H9 (cell line): ENCODE measurements around the gene RETN. TPM values are rescaled to one million over a fixed set of nuclear protein-coding genes. Genes with fewer than 3 reads are reported as not detected.
A peak's percentile ranks its signal among the peaks of the same experiment; 100 is the strongest.

ENCODE experiments used
- DNase-seq: peaks from one replicate; pipeline ENCODE4 v3.0.0-alpha.2; 2017
- H2AFZ ChIP-seq: one replicate; pipeline ENCODE4 v1.6.1; 2013; ENCODE audit warnings: mild to moderate bottlenecking, low read length, control low read depth, moderate library complexity
- H2AK5ac ChIP-seq: 2 replicates; pipeline ENCODE4 v1.6.1; 2013; ENCODE audit warnings: low read length, control low read depth, mixed read lengths; ENCODE audit not compliant: insufficient read length
- H2BK120ac ChIP-seq: one replicate; pipeline ENCODE4 v1.6.1; 2013; ENCODE audit warnings: low read depth, mild to moderate bottlenecking, low read length, control low read depth, inconsistent platforms; ENCODE audit not compliant: poor library complexity, severe bottlenecking
- H2BK12ac ChIP-seq: 2 replicates; pipeline ENCODE4 v1.6.1; 2013; ENCODE audit warnings: low read length, control low read depth, mixed read lengths, low read depth; ENCODE audit not compliant: insufficient read length
- H2BK15ac ChIP-seq: 2 replicates; pipeline ENCODE4 v1.6.1; 2013; ENCODE audit warnings: low read depth, low read length, control low read depth
- H2BK20ac ChIP-seq: one replicate; pipeline ENCODE4 v1.6.1; 2013; ENCODE audit warnings: low read depth, mild to moderate bottlenecking, low read length, control low read depth, inconsistent platforms; ENCODE audit not compliant: poor library complexity, severe bottlenecking
- H2BK5ac ChIP-seq: 2 replicates; pipeline ENCODE4 v1.6.1; 2013; ENCODE audit warnings: low read length, control low read depth, mixed read lengths; ENCODE audit not compliant: insufficient read length
- H3K14ac ChIP-seq: 2 replicates; pipeline ENCODE4 v1.6.1; 2013; ENCODE audit warnings: low read length, control low read depth; ENCODE audit not compliant: insufficient read depth
- H3K18ac ChIP-seq: 2 replicates; pipeline ENCODE4 v1.6.1; 2013; ENCODE audit warnings: low read depth, mild to moderate bottlenecking, mixed read lengths, low read length, control low read depth; ENCODE audit not compliant: insufficient read length
- H3K23ac ChIP-seq: 2 replicates; pipeline ENCODE4 v1.6.1; 2013; ENCODE audit warnings: low read length, control low read depth, mixed read lengths, low read depth; ENCODE audit not compliant: insufficient read length
- H3K23me2 ChIP-seq: 2 replicates; pipeline ENCODE4 v1.6.1; 2013; ENCODE audit warnings: low read depth, mild to moderate bottlenecking, mixed read lengths, low read length, control low read depth; ENCODE audit not compliant: insufficient read length, poor library complexity, severe bottlenecking
- H3K27ac ChIP-seq: 2 replicates; pipeline ENCODE4 v1.5.1; 2013; ENCODE audit warnings: low read length, control low read depth, mixed read lengths, low read depth; ENCODE audit not compliant: insufficient read length
- H3K27me3 ChIP-seq: 2 replicates; pipeline ENCODE4 v1.6.1; 2013; ENCODE audit warnings: low read length, control low read depth, inconsistent platforms; ENCODE audit not compliant: insufficient read depth
- H3K4ac ChIP-seq: 2 replicates; pipeline ENCODE4 v1.6.1; 2013; ENCODE audit warnings: low read depth, mild to moderate bottlenecking, control low read depth, inconsistent platforms, low read length, moderate library complexity
- H3K4me1 ChIP-seq: 2 replicates; pipeline ENCODE4 v1.6.1; 2013; ENCODE audit warnings: low read length, control low read depth, inconsistent platforms; ENCODE audit not compliant: insufficient read depth
- H3K4me2 ChIP-seq: 2 replicates; pipeline ENCODE4 v1.6.1; 2013; ENCODE audit warnings: low read length, control low read depth, mixed read lengths; ENCODE audit not compliant: insufficient read length, insufficient read depth
- H3K56ac ChIP-seq: 2 replicates; pipeline ENCODE4 v1.6.1; 2013; ENCODE audit warnings: low read depth, mild to moderate bottlenecking, mixed read lengths, low read length, control low read depth; ENCODE audit not compliant: insufficient read length
- H3K79me1 ChIP-seq: 2 replicates; pipeline ENCODE4 v1.6.1; 2013; ENCODE audit warnings: low read depth, mild to moderate bottlenecking, moderate library complexity, low read length, control low read depth, inconsistent platforms; ENCODE audit not compliant: insufficient read depth, poor library complexity, severe bottlenecking
- H3K79me2 ChIP-seq: 2 replicates; pipeline ENCODE4 v1.6.1; 2013; ENCODE audit warnings: low read length, control low read depth, inconsistent platforms; ENCODE audit not compliant: insufficient read depth
- H3K9ac ChIP-seq: 2 replicates; pipeline ENCODE4 v1.6.1; 2013; ENCODE audit warnings: low read length, control low read depth, mixed read lengths; ENCODE audit not compliant: insufficient read length; ENCODE audit errors: extremely low read depth
- H3K9me3 ChIP-seq: one replicate; pipeline ENCODE4 v1.6.1; 2013; ENCODE audit warnings: low read depth, low read length, inconsistent platforms; ENCODE audit not compliant: control insufficient read depth
- H3T11ph ChIP-seq: one replicate; pipeline ENCODE4 v1.6.1; 2013; ENCODE audit warnings: mild to moderate bottlenecking, low read length, control low read depth, inconsistent platforms
- H4K20me1 ChIP-seq: one replicate; pipeline ENCODE4 v1.6.1; 2013; ENCODE audit not compliant: control insufficient read depth, insufficient read length, insufficient read depth
- H4K5ac ChIP-seq: 2 replicates; pipeline ENCODE4 v1.6.1; 2013; ENCODE audit warnings: low read depth, mild to moderate bottlenecking, mixed read lengths, low read length, control low read depth; ENCODE audit not compliant: insufficient read length
- H4K8ac ChIP-seq: replicated peaks from 2 replicates; pipeline ENCODE4 v1.6.1; 2013; ENCODE audit warnings: low read length, control low read depth, mixed read lengths, low read depth; ENCODE audit not compliant: insufficient read length
- H4K91ac ChIP-seq: 2 replicates; pipeline ENCODE4 v1.6.1; 2013; ENCODE audit warnings: low read depth, mild to moderate bottlenecking, moderate library complexity, mixed read lengths, low read length, control low read depth; ENCODE audit not compliant: insufficient read length
- H3K27ac Mint-ChIP-seq, 3 experiments: 2 replicates in 2 of 3; 3 replicates in 1 of 3; pipeline ENCODE4 v1.8.0; 2020 to 2021; ENCODE audit warnings: mixed read lengths in 3 of 3, mild to moderate bottlenecking in 1 of 3, moderate library complexity in 1 of 3
- H3K27me3 Mint-ChIP-seq: 2 replicates; pipeline ENCODE4 v1.8.0; 2021; ENCODE audit warnings: low read depth, mild to moderate bottlenecking, moderate library complexity, mixed read lengths
- H3K36me3 Mint-ChIP-seq, 3 experiments: 2 replicates in 2 of 3; 3 replicates in 1 of 3; pipeline ENCODE4 v1.8.0; 2020 to 2021; ENCODE audit warnings: low read depth in 3 of 3, mixed read lengths in 3 of 3; ENCODE audit not compliant: insufficient read depth in 1 of 3
- H3K4me1 Mint-ChIP-seq, 2 experiments: 2 replicates each; pipeline ENCODE4 v1.8.0; 2020; ENCODE audit warnings: mixed read lengths in 2 of 2
- H3K4me3 Mint-ChIP-seq, 2 experiments: 2 replicates in 1 of 2; 3 replicates in 1 of 2; pipeline ENCODE4 v1.8.0; 2020 to 2021; ENCODE audit warnings: mild to moderate bottlenecking in 2 of 2, mixed read lengths in 2 of 2, moderate library complexity in 1 of 2
- H3K9me3 Mint-ChIP-seq, 2 experiments: 2 replicates in 1 of 2; 3 replicates in 1 of 2; pipeline ENCODE4 v1.8.0; 2020; ENCODE audit warnings: mild to moderate bottlenecking in 2 of 2, mixed read lengths in 2 of 2, moderate library complexity in 1 of 2
- CTCF ChIP-seq: fragments of 200-600 bp; sonication (generic); conservative IDR thresholded peaks from 3 replicates; pipeline ENCODE4 v1.8.0; 2021; ENCODE audit warnings: antibody characterized with exemption, mild to moderate bottlenecking
- WGBS: extraction: QIAGEN DNeasy Blood & Tissue Kit; methylation state at CpG from one replicate; pipeline ENCODE4 v1.1.7; 2013; ENCODE audit warnings: missing lambda C conversion rate, low lambda C conversion rate, mixed read lengths; ENCODE audit not compliant: insufficient read length; ENCODE audit errors: extremely low coverage; 5-methylcytosine and 5-hydroxymethylcytosine counted together
- total RNA-seq: library from RNA; stranded (reverse); gene quantifications from 2 replicates; pipeline ENCODE4 v1.2.1, GENCODE V29; 2021

The RETN gene
- total RNA-seq, 1 experiment from 2014 or later: not detected

DNA sequence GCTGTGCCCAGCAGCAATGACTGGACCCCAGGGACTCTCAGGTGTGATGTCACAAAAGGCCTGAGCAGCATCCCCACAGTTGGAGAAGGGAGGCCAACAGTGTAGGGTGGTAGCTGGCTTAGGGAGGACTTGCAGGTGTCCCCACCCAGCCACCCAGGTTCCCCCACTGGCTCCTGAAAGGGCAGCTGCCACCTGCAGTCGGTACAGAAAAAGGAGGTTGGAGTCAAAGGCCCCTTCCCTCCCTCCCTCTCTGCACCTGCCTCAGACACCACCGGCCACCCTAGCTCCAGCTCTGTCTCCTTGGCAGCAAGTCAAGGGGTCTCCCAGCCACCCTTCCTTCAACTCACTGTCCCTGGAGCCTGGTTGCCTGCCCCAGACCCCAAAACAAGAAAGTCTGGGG, 35.2 kb upstream of the RETN start, which contains the start of gene PCP2:
TSS of gene PCP2 (minus strand) at position 22 of the 400 bp plus-strand sequence. CDS start 262 bp downstream, outside the sequence.
- no peak within 1 kb of the TSS for H3K4me2 ChIP-seq
- H3K4me3 Mint-ChIP-seq: peak within 1 kb of the TSS in 1 of 2 experiments; percentile 38; a peak in 2 of 5 replicates
- no peak within 1 kb of the TSS for H4K5ac ChIP-seq
- no peaks in the 10 kb centered on the region; a peak in 1 of 5 replicates for H3K9me3 Mint-ChIP-seq
- H3K27ac Mint-ChIP-seq: no peak within 1 kb of the TSS
- no peak within 1 kb of the TSS for H3K14ac ChIP-seq
- no peak within 1 kb of the TSS for H3K27ac ChIP-seq
- no peaks in the 10 kb centered on the region for H3K4me1 ChIP-seq
- peaks cover 16% of the 10 kb centered on the region; the same call in 1 of the 2 replicates for H3K27me3 ChIP-seq
- peaks cover 30% of the 10 kb centered on the region for H3K27me3 Mint-ChIP-seq
- H4K8ac ChIP-seq: no peak within 1 kb of the TSS
- no peaks in the 10 kb centered on the region for H3K9me3 ChIP-seq
- no peak within 1 kb of the TSS for H4K91ac ChIP-seq
- no peak for TF ChIP-seq CTCF
- H2AK5ac ChIP-seq: no peak within 1 kb of the TSS
- H2BK20ac ChIP-seq: no peak within 1 kb of the TSS
- H2AFZ ChIP-seq: no peak within 1 kb of the TSS
- peaks cover 5% of the 10 kb centered on the region for H3K79me1 ChIP-seq
- WGBS: no CpG with 5 or more reads among the region's 2 CpGs
- no peak within 1 kb of the TSS for H3K9ac ChIP-seq
- H4K20me1 ChIP-seq: no peaks in the 10 kb centered on the region
- H3T11ph ChIP-seq: no peak within 1 kb of the TSS
- peaks cover 9 to 24% of the 10 kb centered on the region in 2 experiments for H3K4me1 Mint-ChIP-seq
- H3K23ac ChIP-seq: no peak within 1 kb of the TSS
- no peak within 1 kb of the TSS for H3K18ac ChIP-seq
- peaks cover 13% of the 10 kb centered on the region; the same call in 1 of the 2 replicates for H3K79me2 ChIP-seq
- no peak within 1 kb of the TSS for H2BK120ac ChIP-seq
- H2BK15ac ChIP-seq: no peak within 1 kb of the TSS
- no peak within 1 kb of the TSS for H3K4ac ChIP-seq
- H2BK12ac ChIP-seq: no peak within 1 kb of the TSS
- DNase-seq: no peak
- H3K36me3 Mint-ChIP-seq: peaks cover 0 to 8% (median 7%) of the 10 kb centered on the region in 3 experiments; a peak in 4 of 7 replicates
- no peak within 1 kb of the TSS for H3K56ac ChIP-seq
- H2BK5ac ChIP-seq: no peak within 1 kb of the TSS
- peaks cover 12% of the 10 kb centered on the region for H3K23me2 ChIP-seq
